Measurements from ENCODE around the gene SORCS3. TPM values are rescaled to one million over a fixed set of nuclear protein-coding genes. Genes with fewer than 3 reads are reported as not detected.

SORCS3 gene
- 10 to 100 TPM in 1 of 4 donors, 1 to 10 TPM in 3; 4.2 to 21.8 (median 4.8) TPM for polyA plus RNA-seq (ENCODE audit: insufficient read length in 4 of 4)

DNA sequence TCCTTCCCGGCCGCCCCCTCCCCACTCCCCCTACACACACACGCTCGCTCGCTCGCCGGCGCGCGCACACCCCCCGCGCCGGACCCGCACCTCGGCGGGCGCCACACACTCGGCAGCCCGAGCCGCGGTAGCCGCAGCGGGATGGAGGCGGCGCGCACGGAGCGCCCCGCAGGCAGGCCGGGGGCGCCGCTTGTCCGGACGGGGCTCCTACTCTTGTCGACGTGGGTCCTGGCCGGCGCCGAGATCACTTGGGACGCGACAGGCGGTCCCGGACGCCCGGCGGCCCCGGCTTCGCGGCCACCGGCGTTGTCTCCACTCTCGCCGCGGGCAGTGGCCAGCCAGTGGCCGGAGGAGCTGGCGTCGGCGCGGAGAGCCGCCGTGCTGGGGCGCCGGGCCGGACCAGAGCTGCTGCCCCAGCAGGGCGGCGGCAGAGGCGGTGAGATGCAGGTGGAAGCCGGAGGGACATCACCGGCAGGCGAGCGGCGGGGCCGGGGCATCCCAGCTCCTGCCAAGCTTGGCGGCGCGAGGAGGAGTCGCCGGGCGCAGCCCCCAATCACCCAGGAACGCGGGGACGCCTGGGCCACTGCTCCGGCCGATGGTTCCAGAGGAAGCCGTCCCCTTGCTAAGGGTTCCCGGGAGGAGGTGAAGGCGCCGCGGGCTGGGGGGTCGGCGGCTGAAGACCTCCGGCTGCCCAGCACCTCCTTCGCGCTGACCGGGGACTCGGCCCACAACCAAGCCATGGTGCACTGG lies at the start of gene SORCS3:
Gene SORCS3, plus strand, starts transcription at position 104 of the 750 bp plus-strand sequence.
- DNase-seq (ENCODE audit: low read depth in 4 of 4, low spot score in 3 of 4) = no peak

DNA sequence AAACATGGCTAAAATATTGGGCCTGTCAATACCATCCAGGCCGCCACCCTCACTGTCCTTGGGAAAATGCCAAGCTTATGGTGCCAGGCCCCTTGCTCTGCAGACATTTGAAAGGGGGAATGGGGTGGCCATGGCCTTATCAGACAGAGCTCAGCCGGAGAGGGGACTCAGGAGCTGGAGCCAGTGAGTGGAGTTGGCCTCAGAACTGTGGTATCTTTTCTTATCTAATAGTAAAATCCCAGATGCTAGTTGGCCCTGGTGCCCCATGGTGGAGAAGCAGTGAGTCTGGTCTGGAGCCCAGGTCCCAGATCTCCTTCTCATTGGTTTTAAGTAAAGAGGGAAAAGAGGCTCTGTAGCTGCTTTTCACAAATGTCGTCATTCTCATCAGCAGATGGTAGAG lies 49.6 kb upstream of the SORCS3 start:
- no peak for DNase-seq (ENCODE audit: low read depth in 4 of 4, low spot score in 3 of 4)

DNA sequence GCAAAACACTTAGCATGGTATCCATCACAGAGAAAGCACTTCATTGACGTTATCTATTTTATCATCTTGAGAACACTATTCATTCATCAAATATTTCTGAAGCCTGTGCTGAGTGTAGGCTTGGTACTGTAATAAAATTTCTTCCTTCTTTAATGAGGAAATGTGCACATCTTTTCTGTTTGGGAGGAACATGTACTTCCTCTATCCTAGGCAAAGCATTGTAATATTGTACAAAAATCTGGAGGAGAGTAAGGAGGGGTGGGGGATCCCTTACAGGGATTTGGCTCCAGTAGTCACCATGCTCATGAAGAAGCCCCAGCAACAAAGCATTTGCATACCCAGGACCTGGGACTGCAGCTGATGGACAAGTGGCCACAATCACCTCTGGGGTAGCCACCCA lies 39.9 kb upstream of the SORCS3 start:
- no peak for DNase-seq (ENCODE audit: low read depth in 4 of 4, low spot score in 3 of 4)

DNA sequence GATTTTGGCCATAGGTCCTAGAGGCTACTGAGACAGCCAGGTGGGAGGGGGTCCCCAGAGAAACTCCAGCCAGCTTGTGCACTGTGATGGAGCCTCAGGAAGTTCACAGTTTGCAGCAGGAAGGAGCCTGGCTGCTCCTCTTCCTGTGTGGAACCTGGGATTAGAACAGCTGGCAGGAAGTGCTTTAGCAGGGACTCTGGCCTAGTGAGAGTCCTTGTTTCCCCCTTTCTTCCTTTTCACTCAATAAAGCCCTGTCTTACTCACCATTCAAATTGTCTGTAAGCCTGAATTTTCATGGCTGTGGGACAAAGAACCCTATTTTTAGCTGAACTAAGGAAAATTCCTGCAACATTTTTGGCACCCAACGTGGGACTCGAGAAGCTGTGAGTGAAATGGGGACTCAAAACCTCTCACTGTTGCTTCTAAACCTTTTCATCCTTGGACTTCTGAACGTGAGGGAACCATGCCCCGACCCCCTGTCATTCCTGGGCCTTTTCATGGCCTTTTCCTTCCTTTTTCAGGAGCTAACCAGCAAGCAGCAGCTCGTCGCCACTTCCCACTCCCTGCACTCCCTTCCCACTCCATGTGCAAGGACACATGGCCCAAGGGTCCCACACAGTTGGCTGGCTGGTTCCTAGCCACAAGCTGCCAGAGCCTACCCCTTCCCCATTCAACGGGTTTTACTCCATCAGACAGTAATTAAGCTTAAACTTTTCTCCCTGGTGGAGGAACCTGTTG lies 32.8 kb upstream of the SORCS3 start:
- DNase-seq (ENCODE audit: low read depth in 4 of 4, low spot score in 3 of 4) = no peak

DNA sequence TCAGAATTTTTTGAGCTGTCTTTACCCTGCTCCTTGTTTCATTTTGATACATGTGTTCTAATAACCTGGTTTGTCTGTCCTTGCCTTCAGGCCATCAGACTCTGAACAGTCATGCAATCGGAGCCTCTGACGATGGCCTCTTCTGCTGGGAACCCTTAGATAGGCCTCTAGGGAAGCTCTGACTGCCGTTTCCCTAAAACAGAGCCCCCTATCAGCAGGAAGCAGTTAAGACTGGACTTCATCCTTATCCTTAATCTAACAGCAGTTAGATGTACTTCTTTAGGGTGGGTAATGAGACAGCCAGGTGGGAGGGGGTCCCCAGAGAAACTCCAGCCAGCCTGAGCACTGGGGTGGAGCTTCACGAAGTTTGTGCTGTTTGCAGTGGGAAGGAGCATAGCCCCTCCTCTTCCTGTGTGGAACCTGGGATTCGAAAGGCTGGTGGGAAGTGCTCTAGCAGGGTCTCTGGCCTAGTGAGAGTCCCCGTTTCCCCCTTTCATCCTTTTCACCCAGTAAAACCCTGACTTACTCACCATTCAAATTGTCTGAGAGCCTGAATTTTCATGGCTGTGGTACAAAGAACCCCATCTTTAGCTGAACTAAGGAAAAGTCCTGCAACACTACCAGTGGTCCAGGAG lies 28.4 kb upstream of the SORCS3 start:
- DNase-seq (ENCODE audit: low read depth in 4 of 4, low spot score in 3 of 4) = no peak

DNA sequence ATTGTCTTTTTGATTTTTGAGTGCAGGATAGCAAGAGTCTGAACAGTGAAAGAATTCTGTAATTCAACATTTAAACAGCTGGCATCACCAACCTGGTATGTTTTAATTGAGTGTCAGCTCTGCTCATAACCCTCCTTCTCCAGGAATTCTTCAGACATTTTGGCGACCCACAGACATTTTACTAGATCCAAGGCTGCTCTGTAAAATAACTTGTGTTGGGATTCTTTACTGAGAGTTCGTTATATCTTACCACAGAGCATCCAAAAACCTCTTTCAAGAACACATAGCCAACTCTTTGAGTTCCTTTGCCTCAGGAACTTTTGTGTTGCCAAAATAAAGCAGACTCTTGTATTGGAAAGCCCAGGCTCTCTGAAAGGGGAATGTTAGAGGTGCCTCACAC lies 27.7 kb upstream of the SORCS3 start:
- DNase-seq (ENCODE audit: low read depth in 4 of 4, low spot score in 3 of 4) = no peak

DNA sequence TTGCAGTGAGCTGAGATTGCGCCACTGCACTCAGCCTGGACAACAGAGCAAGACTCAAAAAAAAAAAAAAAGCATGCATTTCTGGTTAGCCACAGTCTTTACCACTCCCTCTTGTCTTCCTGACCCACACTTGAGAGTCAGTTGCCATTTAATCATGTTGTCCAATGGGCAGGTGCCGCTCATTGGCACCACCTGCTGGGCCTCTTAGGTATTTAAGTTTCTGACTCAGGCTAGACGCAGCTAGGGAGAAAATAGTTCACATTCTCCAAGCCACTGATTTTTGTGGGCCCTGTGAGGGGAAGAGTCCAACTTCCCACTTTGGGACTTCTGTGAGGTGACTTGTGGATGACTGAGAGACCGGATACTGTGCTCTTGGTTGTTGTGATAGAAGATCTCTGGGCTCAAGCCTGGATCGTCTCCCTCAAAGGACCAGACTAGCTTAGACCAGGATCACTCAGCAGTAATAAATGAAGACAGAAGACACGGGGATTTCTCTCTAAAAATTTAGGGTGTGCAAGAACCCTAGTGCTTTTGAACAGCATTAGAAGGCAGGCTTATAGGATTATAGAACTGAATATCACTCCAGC lies 26.8 kb upstream of the SORCS3 start:
- no peak for DNase-seq (ENCODE audit: low read depth in 4 of 4, low spot score in 3 of 4)

DNA sequence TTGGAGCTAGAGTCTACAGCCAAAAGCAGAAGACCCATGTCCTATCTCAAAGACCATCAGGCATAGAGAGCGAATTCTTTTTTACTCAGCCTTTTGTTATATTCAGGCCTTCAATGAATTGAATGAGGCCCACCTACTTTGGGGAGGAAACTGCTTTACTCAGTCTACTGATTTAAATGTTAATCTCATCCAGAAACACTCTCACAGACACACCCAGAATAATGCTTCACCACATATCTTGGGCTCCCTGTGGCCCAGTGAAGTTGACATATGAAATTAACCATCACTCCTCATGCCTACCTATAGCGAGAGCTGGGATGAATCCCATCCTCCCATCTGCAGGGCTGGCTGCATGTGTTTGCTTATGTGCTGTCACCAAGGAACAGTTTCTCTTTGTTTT lies 26.0 kb upstream of the SORCS3 start:
- no peak for DNase-seq (ENCODE audit: low read depth in 4 of 4, low spot score in 3 of 4)

DNA sequence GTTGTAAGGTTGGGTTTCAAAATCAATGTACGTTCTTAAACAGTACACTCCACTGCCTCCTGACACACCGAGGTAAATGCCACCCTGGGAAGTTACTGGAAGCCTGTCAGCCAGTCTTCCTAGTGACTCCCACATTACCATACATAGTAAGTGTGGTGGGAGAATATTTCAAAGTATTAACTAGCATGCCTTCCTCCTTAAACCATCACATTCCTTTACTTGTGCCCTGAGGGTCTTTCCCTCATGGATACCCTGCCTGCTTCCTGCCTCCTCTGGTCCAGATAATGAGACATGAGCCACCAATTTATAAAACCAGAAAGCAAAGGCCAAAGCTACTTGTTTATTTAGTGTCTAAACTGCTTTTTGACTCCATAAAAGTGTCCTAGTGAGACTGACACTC lies 23.3 kb upstream of the SORCS3 start:
- no peak for DNase-seq (ENCODE audit: low read depth in 4 of 4, low spot score in 3 of 4)

DNA sequence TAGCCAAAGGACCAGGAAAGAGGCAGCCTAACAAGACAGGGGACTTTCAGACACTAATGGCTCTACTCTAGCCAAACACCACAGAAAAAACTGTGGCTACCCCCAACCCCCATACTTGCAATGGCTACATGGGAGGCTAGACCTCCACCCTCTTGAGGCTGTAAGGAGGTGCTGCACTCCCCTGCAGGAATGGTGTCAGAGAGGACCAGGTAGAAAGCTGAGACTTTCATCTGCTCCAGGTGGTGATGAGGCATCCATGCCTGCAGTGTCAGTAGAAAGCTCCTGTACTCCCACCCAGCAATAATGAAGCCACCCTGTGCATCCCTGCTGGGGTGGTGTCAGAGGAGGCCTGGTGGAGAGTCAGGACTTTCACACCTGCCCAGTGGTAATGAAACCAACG lies 18.9 kb upstream of the SORCS3 start:
- no peak for DNase-seq (ENCODE audit: low read depth in 4 of 4, low spot score in 3 of 4)

DNA sequence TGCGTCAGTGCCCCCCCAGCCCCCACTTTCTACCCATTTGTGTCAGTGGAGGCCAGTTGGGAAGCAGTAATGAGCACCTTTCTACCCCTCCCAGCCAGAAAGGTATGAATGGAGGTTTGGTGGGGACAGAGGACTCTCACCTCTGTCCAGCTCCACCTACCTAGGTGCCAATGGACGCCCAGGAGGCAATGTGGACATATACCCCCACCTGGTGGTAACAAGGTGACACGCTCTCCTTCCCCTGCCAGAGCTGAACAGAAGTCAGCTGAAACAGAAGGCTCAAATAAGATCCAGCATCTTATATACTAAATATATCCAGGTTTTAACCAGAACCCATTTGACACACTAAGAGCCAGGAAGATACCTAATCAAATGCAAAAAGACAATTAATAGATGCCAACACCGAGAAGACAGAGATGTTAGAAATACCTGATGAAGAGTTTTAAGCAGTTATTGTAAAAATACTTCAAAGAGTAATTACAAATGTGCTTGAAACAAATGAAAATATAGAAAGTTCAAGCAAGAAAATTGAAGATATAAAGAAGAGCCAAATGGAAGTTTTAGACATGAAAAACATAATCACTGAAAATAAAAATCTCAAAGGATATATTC lies 18.4 kb upstream of the SORCS3 start:
- DNase-seq (ENCODE audit: low read depth in 4 of 4, low spot score in 3 of 4) = no peak

DNA sequence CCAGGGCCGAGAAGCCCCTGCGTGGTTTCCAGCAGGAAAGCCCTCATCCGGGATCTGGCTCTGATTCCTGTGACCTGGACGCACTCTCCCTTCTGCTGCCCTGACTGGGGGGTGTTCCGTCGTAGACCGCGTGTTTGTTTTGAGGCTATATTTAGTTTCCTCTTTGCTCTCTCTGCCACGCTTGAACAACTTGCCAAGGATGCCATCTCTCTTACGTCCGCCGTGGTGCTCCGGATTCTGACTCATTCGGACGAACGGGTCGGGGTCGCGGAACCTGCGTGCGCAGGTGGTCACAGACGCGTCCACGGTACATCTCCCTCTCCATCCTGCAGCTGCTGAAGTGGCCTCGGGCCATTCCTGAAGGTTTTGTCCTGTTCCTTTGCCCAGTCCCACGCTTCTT lies 10.4 kb upstream of the SORCS3 start:
- no peak for DNase-seq (ENCODE audit: low read depth in 4 of 4, low spot score in 3 of 4)

DNA sequence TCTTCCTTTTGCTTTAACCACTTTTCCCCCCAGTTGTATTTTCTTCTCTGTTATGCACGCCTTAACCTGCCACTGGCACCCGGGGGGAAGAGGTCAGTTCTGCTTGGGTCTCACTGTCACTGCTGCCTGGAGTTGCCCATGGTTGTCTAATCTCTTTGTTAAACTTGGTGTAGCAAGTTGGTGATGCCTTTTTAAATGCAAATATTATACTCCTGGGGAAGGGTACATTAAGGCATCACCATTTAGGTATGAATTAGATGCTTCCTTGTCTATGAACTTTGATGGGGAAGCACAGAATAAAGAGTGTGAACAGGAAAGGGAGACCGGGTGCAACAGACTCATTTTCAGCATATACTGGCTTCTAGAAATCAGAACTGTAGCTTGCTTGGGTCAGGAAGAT lies 9.1 kb upstream of the SORCS3 start:
- no peak for DNase-seq (ENCODE audit: low read depth in 4 of 4, low spot score in 3 of 4)

DNA sequence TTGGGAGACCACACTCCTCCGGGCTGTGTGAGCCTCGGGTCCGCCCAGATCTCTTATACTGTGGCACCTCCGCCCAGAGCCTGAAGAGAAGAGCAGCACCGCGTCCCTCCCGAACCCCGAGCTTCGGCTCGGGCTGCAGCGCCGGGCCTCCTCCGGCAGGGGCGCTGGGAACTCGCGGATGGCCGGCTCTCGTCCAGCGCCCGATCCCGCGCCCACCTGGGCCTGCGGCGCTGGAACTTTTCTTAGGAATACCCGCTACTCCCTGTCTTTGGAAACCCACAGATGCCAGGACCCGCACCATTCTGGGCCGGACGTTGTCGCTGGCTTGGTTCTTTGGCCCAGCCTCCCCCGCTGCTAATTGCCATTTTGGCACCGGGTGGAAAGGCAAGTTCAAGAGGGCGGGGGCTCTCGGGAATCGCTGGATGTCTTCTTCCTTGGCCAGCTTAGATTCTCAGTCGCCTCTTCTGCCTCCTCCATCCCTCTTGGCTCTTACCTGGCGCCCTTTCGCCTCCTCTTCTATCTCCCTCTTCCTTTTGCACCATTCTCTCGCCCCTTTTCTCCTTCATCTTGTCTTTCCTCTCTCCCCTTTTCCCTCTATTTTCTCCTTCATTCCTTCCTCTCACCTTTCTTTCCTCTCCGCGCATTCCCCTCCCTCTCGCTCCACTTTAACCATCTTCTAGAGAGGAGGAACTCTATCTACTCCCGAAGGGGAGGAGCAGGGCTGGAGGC lies 2.1 kb upstream of the SORCS3 start:
- DNase-seq (ENCODE audit: low read depth in 4 of 4, low spot score in 3 of 4) = no peak

DNA sequence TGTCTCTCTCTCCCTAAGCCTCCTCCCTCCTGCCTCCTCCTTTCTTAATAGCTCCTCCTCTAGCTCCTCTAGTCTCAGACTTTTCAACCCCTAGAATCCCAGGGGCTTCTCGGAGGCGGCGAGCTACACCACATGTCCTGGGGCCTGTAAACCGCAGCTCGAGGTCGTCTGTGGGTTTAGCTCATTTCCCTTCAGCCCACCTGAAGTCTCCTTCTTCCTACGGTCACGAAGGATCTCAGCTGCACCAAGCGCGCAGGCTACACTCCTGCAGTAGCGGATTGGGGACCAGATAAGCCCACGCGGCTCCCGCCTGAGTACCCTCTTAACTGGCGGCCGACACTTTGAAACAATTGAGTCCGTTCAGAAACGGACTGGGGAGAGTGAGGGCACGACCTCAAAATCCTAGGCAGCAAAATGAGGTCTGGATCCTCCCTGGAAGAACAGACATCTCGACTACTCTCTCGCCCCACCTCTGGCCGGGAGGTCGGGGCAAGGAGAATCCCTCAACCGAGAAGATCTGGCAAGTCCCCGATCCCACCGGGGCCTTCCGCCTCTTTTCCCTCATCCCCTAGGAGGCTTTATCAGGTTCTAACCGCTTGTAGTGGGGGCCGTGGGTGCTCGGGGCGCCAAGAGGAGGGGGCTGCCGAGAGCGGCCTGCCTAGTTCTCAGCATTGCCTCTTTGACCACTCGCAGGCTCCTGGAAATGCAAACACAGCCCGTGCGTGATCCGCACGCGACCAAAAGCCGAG lies 1.3 kb upstream of the SORCS3 start:
- DNase-seq (ENCODE audit: low read depth in 4 of 4, low spot score in 3 of 4) = no peak

DNA sequence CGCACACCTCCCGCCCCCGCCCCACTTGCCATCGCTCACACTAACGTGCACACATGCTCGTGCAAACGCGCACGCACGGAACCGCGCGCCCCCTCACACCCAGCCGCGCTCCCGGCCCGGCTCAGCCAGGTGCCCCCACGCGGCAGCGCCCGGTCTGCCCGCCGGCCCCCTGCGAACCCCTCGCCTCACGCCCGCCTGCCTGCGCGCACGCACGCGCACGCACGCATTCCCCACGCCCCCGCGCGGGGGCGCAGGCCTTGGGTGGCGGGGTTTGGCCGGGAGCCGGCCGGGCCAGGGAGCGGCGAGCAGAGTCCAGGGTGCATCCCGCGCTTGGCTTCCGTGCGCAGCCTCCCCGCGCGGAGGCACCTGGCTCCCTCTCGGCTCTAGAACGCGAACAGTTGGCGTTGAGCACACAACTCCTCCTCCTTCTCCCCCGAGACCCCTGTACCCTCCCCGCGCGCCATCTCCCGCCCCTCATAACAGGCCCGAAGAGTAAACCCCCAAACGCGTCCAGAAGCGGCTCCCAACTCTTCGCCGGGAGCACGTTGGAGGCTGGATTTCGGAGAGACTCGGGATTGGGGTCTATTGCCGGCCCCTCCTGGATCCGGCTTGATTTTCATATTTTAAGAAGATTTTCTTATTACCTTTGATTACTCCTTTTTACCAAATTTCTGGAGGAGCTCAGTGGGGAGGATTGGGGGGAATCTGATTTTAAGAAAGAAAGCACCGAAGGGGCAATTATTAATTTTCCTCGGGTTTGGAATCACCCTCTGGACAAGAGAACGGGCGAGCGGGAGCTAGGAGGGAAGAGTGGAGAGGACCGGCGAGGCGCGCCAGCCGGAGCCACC lies 527 bp upstream of the SORCS3 start:
- DNase-seq (ENCODE audit: low read depth in 4 of 4, low spot score in 3 of 4) = no peak

DNA sequence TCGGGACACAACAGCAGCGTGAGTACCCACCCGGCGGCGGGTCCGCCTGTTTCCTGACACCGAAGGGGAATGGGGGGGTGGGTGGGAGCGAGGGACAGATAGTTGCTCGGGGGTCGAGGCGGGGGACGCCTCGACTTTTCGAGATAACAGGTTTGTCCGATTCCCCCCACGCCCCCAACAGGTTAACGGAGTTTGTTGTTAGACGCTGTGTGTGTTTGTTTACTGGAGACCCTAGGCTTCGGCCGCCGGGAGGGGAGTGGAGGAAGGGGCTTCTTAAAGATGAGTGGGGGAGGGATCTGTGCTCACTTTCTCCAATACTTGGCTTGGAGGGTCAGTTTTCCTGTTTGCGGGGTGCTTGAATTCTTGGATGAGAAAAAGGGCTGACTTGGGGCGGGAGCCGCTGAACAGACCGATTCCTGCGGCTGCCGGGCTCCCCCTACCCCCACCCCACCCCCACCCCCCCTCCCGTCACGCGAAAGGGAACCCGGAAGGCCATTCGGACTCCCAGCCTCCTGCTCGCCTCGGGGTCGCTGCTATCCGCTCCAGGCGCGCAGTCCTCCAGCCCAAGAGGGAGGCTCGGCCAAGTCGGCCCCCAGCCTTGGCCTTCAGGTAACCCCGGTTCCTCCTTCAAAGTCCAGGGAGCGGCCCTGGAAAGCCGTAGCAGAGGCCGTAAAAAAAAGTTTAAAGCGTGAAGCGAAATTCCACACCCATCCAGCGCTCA lies 1.0 kb downstream of the SORCS3 start:
- no peak for DNase-seq (ENCODE audit: low read depth in 4 of 4, low spot score in 3 of 4)
